GM13977 (cell line): ENCODE measurements around the gene CUEDC1.

ENCODE experiments used
- DNase-seq: peaks from one replicate; pipeline ENCODE4 v3.0.0; 2012; ENCODE audit warnings: low spot score
- CTCF ChIP-seq: IDR thresholded peaks from 2 replicates; pipeline ENCODE4 v1.5.1; 2012; ENCODE audit warnings: mild to moderate bottlenecking, control low read depth; ENCODE audit not compliant: insufficient read depth; ENCODE audit errors: extremely low read depth, missing control alignments
- in situ Hi-C: fragments of 300-500 bp; cut with MboI; formaldehyde crosslinking; loops from one replicate; pipeline ENCODE4 v1.12.0; 2022; ENCODE audit warnings: low sequenced_read_pairs, low pct_unique_long_range_greater_than_20kb, mixed read lengths, inconsistent platforms; ENCODE audit not compliant: unreplicated experiment

CUEDC1 gene

GRCh38 chr17:57970710-57971109 is 15.5 kb upstream of the CUEDC1 start:
- TF ChIP-seq CTCF, result no peak
- in situ Hi-C loops, result no loop called here
- no peak for DNase-seq

GRCh38 chr17:57968456-57968855 is 13.2 kb upstream of the CUEDC1 start:
- TF ChIP-seq CTCF, result no peak
- in situ Hi-C loops, result no loop called here
- DNase-seq, result no peak

- in situ Hi-C loops, result no loop called here
- no peak for TF ChIP-seq CTCF
- no peak for DNase-seq
Observed at GRCh38 chr17:57966875-57967274, 11.7 kb upstream of the CUEDC1 start.

- in situ Hi-C loops, result no loop called here
- TF ChIP-seq CTCF, result no peak
- DNase-seq, result no peak
Observed at GRCh38 chr17:57966246-57966645, 11.0 kb upstream of the CUEDC1 start.

- no peak for DNase-seq
- TF ChIP-seq CTCF, result no peak
- in situ Hi-C loops, result no loop called here
Observed at GRCh38 chr17:57965521-57966160, 10.4 kb upstream of the CUEDC1 start.

- no peak for DNase-seq
- TF ChIP-seq CTCF, result no peak
- in situ Hi-C loops, result no loop called here
Observed at GRCh38 chr17:57963149-57963511, 7.9 kb upstream of the CUEDC1 start.
